WI38 (cell line): Measurements from ENCODE around the gene HAAO.

Experiments
- H3K4me3 ChIP-seq: 2 replicates; pipeline ENCODE4 v1.5.1; 2011; ENCODE audit warnings: low read depth, mild to moderate bottlenecking, control low read depth, low read length
- TF ChIP-seq, protein P1 (sequence below): IDR thresholded peaks from 2 replicates; pipeline ENCODE4 v1.5.1; 2012; ENCODE audit warnings: low read depth, mild to moderate bottlenecking, control low read depth, low read length

Gene HAAO

DNA sequence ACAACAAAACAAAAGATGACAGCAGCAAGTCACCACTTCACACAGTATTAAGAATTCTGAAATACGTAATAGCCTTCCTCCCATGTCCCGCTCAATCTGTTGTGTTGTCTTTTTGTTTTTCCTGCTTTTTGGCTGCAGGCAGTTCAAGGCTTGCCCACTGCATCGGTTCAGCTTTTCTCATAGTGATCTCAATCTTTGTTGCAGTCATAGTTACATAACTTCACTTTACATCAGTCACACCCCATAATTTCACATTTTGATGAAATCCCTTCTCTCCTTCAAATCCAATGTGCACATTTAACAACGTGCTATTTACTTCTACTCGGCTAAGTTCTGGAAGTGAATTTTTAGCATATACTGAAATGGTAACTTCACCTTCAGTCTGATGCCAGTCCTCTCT, 33.8 kb upstream of the HAAO start:
- H3K4me3 ChIP-seq: no peak overlapping the region
- TF ChIP-seq, protein P1, sequence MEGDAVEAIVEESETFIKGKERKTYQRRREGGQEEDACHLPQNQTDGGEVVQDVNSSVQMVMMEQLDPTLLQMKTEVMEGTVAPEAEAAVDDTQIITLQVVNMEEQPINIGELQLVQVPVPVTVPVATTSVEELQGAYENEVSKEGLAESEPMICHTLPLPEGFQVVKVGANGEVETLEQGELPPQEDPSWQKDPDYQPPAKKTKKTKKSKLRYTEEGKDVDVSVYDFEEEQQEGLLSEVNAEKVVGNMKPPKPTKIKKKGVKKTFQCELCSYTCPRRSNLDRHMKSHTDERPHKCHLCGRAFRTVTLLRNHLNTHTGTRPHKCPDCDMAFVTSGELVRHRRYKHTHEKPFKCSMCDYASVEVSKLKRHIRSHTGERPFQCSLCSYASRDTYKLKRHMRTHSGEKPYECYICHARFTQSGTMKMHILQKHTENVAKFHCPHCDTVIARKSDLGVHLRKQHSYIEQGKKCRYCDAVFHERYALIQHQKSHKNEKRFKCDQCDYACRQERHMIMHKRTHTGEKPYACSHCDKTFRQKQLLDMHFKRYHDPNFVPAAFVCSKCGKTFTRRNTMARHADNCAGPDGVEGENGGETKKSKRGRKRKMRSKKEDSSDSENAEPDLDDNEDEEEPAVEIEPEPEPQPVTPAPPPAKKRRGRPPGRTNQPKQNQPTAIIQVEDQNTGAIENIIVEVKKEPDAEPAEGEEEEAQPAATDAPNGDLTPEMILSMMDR: no peak

DNA sequence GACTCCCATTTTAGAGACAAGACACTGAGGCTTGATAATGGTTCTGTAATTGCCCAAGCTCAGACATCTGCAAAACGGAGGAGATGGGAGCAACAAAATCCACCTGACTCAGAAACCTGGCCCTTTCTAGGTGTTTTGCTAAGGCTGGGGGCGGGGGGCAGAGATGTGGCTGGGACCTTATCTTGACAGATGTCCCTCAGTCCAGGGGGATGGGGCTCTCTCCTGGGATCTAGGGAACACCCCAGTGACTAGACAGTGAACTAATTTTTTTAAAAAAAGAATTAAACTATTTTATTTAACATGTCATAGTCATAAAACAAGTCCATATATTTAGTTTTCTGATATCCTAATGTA, 32.0 kb upstream of the HAAO start:
- no peak overlapping the region for H3K4me3 ChIP-seq
- TF ChIP-seq, protein P1: no peak

DNA sequence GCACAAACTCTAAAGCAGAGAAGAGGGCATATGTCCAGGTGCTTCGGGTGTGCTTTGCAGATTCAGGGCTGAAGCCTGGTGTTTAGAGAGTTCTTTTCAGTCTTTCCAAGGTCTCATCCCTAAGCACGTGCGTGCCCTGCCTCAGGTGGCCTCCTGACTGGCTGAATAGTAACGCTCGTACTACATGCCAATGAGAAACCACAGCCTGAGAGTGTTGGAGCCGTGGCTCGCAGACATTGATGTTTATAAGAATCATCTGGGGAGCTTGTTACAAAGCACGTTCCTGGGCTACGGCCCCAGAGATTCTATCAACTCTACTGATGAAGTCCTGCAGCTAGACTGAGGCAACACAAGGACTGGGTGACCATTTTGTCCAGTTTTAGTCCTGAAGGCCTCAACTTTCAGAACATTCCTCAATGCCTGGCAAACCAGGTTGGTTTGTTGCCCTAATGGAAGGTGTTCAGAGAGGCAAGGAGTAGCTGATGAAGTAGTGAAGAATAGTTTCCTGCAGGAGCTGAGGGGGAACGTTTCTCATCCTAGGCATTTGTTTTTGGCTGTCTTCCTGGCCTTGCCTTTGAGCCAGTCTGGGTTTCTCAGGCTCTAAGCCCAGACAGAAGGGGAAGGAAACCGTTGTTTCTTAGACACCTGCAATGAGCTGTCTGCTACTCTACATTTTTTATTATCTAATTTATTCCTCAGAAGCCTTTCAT, 31.5 kb upstream of the HAAO start:
- TF ChIP-seq, protein P1: no peak

DNA sequence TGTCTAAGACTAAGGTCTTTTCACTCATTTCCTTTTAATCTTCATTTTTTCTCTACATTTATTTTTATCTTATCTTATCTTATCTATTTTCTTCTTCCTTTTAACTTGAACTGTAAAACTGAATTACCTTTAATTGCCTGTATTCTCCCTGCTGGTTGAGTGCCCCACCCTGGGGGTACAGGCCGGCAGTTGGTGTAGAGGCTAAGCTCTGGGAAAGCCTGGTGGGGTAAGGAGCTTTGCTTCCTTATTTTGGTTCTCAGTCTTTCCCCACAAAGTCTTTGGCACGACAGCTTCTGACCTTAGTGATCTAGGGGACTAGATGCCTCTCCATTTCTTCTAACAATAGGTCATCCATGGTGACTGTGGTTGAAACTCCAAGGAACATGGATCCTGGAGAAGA, 26.8 kb upstream of the HAAO start:
- TF ChIP-seq, protein P1: no peak
- no peak overlapping the region for H3K4me3 ChIP-seq

More for the DNA sequence above, 31.5 kb upstream of the HAAO start:
- no peak overlapping the region for H3K4me3 ChIP-seq

DNA sequence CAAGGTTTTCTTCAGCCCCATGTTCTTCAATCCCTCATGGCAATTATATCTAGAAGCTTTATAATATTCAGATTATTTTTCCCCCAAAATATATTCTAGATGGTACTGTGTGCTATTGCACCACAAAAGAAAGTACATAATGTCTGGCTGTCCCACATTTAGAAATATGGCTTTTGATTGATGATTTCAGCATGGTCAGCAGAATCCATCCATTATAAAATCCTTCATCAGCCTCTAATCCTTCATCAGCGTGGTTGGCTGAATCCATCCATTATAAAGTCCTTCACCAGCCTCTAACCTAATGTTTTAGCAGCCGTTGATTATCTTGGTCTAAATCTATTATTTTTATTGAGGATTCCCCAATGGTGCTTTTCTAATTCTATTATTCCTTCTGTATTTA, 23.3 kb upstream of the HAAO start:
- TF ChIP-seq, protein P1: no peak
- no peak overlapping the region for H3K4me3 ChIP-seq

DNA sequence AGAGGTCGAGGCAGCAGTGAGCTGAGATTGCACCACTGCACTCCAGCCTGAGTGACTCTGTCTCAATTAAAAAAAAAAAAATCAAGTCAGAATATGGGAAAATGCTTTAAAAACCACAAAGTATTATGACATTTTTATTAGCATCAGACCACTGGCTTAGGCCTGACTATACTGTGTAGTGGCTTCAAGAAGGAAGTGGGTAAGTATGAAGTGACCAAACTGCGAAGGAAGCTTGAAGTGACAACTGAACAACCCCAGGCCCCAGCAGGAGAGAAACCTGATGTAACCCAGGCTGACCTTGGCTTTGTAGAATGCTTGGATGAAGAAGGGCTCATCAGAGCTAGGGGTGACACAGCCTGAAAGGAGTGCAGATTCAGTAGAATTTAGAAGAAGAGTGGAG, 21.4 kb upstream of the HAAO start:
- no peak overlapping the region for H3K4me3 ChIP-seq
- TF ChIP-seq, protein P1: no peak

DNA sequence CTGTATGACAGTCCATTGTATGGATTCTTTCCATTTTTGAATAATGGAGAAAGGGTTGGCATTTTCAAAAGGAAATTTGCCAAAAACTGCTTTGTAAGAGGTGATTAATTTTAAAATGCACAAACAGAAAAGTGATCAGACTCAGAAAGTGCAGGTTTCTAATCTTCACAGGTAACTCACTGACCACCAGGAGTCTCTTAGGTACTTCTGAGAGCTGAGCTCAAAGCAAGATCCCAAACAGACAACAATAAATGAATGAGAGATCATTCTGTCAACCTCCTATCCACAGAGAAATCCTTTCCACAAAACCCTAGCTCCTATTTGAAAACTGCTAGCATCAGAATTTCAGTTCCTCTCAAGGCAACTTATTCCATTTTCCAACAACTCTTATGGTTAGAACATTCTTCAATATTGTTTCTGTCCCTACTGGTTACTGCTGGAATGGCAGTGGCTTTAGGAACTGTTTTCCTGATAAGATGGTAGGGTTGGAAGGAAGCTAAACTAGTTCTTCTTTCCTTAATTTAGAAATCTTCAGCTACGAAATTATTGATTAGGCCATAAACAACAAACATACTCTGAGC, 20.6 kb upstream of the HAAO start:
- H3K4me3 ChIP-seq: no peak overlapping the region
- TF ChIP-seq, protein P1: peak; percentile 42; the same call in 1 of the 2 replicates
